GM21576 (cell line): Measurements from ENCODE around the gene MGAT4B.
"Not testable (repeated sequence)": the region's sequence is repeated elsewhere in the genome, so short reads cannot be mapped to it uniquely, and the experiment has no call there.

Experiments
- ATAC-seq: cut with Tn5 transposase; IDR thresholded peaks from one replicate; pipeline ENCODE4 v1.9.1; 2021; ENCODE audit warnings: mild to moderate bottlenecking, moderate library complexity; ENCODE audit not compliant: unreplicated experiment

Gene MGAT4B

GRCh38 chr5:179806250-179807048 is at the start of gene MGAT4B:
TSS of gene MGAT4B (minus strand) at chr5:179806866. CDS start at chr5:179806583, 283 bp downstream.
- peak; percentile 52 for ATAC-seq

- no peak for ATAC-seq
These were observed 47.7 kb upstream of the MGAT4B start for GRCh38 chr5:179854356-179854755.

GRCh38 chr5:179852993-179853547 is 46.4 kb upstream of the MGAT4B start:
- peak; percentile 92 for ATAC-seq

GRCh38 chr5:179841621-179842020 is 35.0 kb upstream of the MGAT4B start:
- ATAC-seq: no peak

GRCh38 chr5:179840766-179841165 is 34.1 kb upstream of the MGAT4B start:
- ATAC-seq: no peak

GRCh38 chr5:179840321-179840720 is 33.7 kb upstream of the MGAT4B start:
- no peak for ATAC-seq

GRCh38 chr5:179839328-179840256 is 32.9 kb upstream of the MGAT4B start:
- no peak for ATAC-seq

- no peak for ATAC-seq
These were observed 30.7 kb upstream of the MGAT4B start for GRCh38 chr5:179837076-179838011.

- peak; percentile 54 for ATAC-seq
These were observed 29.8 kb upstream of the MGAT4B start for GRCh38 chr5:179836225-179837019.

- ATAC-seq: not testable (repeated sequence)
These were observed 28.2 kb upstream of the MGAT4B start for GRCh38 chr5:179834871-179835270.

GRCh38 chr5:179834120-179834519 is 27.5 kb upstream of the MGAT4B start:
- no peak for ATAC-seq

GRCh38 chr5:179833709-179834070 is 27.0 kb upstream of the MGAT4B start:
- ATAC-seq: no peak

GRCh38 chr5:179833056-179833708 is 26.5 kb upstream of the MGAT4B start:
- ATAC-seq: no peak

- ATAC-seq: no peak
These were observed 25.5 kb upstream of the MGAT4B start for GRCh38 chr5:179832039-179832745.

GRCh38 chr5:179830818-179831468 is 24.3 kb upstream of the MGAT4B start:
- ATAC-seq: no peak

- ATAC-seq: no peak
These were observed 23.2 kb upstream of the MGAT4B start for GRCh38 chr5:179829732-179830435.

- no peak for ATAC-seq
These were observed 22.2 kb upstream of the MGAT4B start for GRCh38 chr5:179828756-179829421.
